IMR-90 (cell line): ENCODE measurements around the gene ST6GALNAC3. TPM values are rescaled to one million over a fixed set of nuclear protein-coding genes. Genes with fewer than 3 reads are reported as not detected.
A peak's percentile ranks its signal among the peaks of the same experiment; 100 is the strongest.

Source experiments
- ATAC-seq: fragments of 200-7000 bp; cut with Tn5 transposase; 2 replicates; pipeline ENCODE4 v1.9.1; 2020; ENCODE audit warnings: low read depth, mild to moderate bottlenecking, moderate library complexity
- BruUV-seq: library from RNA; stranded (reverse); fragments of 400-500 nt; replicated peaks from 2 replicates; lab custom pipeline; 2021; lab: Mats Ljungman, UMichigan
- CTCF ChIA-PET: fragments of 300-600 bp; formaldehyde crosslinking; extraction: SDS; loops from one replicate; lab custom pipeline; 2021; ENCODE audit warnings: antibody characterized with exemption; lab: Yijun Ruan, JAX
- POLR2A ChIA-PET: fragments of 300-600 bp; sonication (Branson Sonifier 250); formaldehyde crosslinking; loops from one replicate; lab custom pipeline; 2022; ENCODE audit warnings: antibody characterized with exemption; ENCODE audit not compliant: unreplicated experiment; lab: Charles Lee
- DNase-seq: peaks from one replicate; pipeline ENCODE4 v3.0.0; 2013
- H2AFZ ChIP-seq: replicated peaks from 2 replicates; pipeline ENCODE3; 2013; ENCODE audit warnings: low read length, mild to moderate bottlenecking; ENCODE audit not compliant: poor library complexity
- H2AK5ac ChIP-seq: 2 replicates; pipeline ENCODE4 v1.6.1; 2013; ENCODE audit warnings: low read depth, low read length, inconsistent platforms
- H2AK9ac ChIP-seq: replicated peaks from 2 replicates; pipeline ENCODE3; 2013; ENCODE audit warnings: mild to moderate bottlenecking, low read depth, low read length, moderate library complexity; ENCODE audit not compliant: poor library complexity
- H2BK120ac ChIP-seq: 2 replicates; pipeline ENCODE4 v1.6.1; 2013; ENCODE audit warnings: low read depth, low read length, inconsistent platforms
- H2BK15ac ChIP-seq: 3 replicates; pipeline ENCODE4 v1.6.1; 2013; ENCODE audit warnings: low read depth, low read length, inconsistent platforms
- H2BK20ac ChIP-seq: 2 replicates; pipeline ENCODE4 v1.6.1; 2013; ENCODE audit warnings: low read depth, mild to moderate bottlenecking, inconsistent platforms, low read length, moderate library complexity
- H2BK5ac ChIP-seq: 2 replicates; pipeline ENCODE4 v1.6.1; 2013; ENCODE audit warnings: mild to moderate bottlenecking, low read depth, low read length, inconsistent platforms; ENCODE audit not compliant: poor library complexity, severe bottlenecking
- H3K14ac ChIP-seq: replicated peaks from 2 replicates; pipeline ENCODE4 v1.6.1; 2013; ENCODE audit warnings: low read depth, low read length, inconsistent platforms
- H3K18ac ChIP-seq: 2 replicates; pipeline ENCODE4 v1.6.1; 2013; ENCODE audit warnings: low read depth, low read length, control low read depth
- H3K23ac ChIP-seq: 2 replicates; pipeline ENCODE4 v1.6.1; 2013; ENCODE audit warnings: low read depth, low read length, inconsistent platforms
- H3K27ac ChIP-seq: 2 replicates; pipeline ENCODE4 v1.5.1; 2013; ENCODE audit warnings: mild to moderate bottlenecking, control low read depth, low read length; ENCODE audit not compliant: insufficient read depth
- H3K27me3 ChIP-seq: 2 replicates; pipeline ENCODE4 v1.6.1; 2013; ENCODE audit warnings: low read length; ENCODE audit not compliant: control insufficient read depth, insufficient read depth
- H3K36me3 ChIP-seq: 2 replicates; pipeline ENCODE4 v1.6.1; 2013; ENCODE audit warnings: low read length, mixed read lengths; ENCODE audit not compliant: control insufficient read depth, insufficient read depth
- H3K4ac ChIP-seq: 2 replicates; pipeline ENCODE4 v1.6.1; 2013; ENCODE audit warnings: low read depth, low read length, inconsistent platforms
- H3K4me1 ChIP-seq: 2 replicates; pipeline ENCODE4 v1.6.1; 2013; ENCODE audit warnings: low read length, mixed read lengths; ENCODE audit not compliant: control insufficient read depth, insufficient read depth
- H3K4me2 ChIP-seq: 2 replicates; pipeline ENCODE4 v1.6.1; 2013; ENCODE audit warnings: low read depth, mild to moderate bottlenecking, control low read depth, low read length, moderate library complexity
- H3K4me3 ChIP-seq: 2 replicates; pipeline ENCODE4 v1.5.1; 2013; ENCODE audit warnings: low read depth, mild to moderate bottlenecking, control low read depth, low read length, moderate library complexity; ENCODE audit not compliant: insufficient read depth
- H3K56ac ChIP-seq: 2 replicates; pipeline ENCODE4 v1.6.1; 2013; ENCODE audit warnings: low read length, inconsistent platforms; ENCODE audit not compliant: insufficient read depth; ENCODE audit errors: extremely low read depth
- H3K79me1 ChIP-seq, 2 experiments: 2 replicates each; pipeline ENCODE4 v1.6.1; 2013; ENCODE audit warnings: low read length in 2 of 2, inconsistent platforms in 1 of 2, low read depth in 1 of 2
- H3K9ac ChIP-seq: 2 replicates; pipeline ENCODE4 v1.6.1; 2013; ENCODE audit warnings: low read depth, low read length, control low read depth
- H3K9me1 ChIP-seq: 2 replicates; pipeline ENCODE4 v1.6.1; 2013; ENCODE audit warnings: low read length, inconsistent platforms; ENCODE audit not compliant: insufficient read depth
- H3K9me3 ChIP-seq: 2 replicates; pipeline ENCODE4 v1.6.1; 2013; ENCODE audit warnings: low read length; ENCODE audit not compliant: control insufficient read depth, insufficient read depth
- H4K20me1 ChIP-seq: 2 replicates; pipeline ENCODE4 v1.6.1; 2013; ENCODE audit warnings: low read length, inconsistent platforms; ENCODE audit not compliant: insufficient read depth
- H4K5ac ChIP-seq: 2 replicates; pipeline ENCODE4 v1.6.1; 2013; ENCODE audit warnings: mild to moderate bottlenecking, low read depth, low read length, control low read depth
- H4K8ac ChIP-seq, 2 experiments: 2 replicates each; pipeline ENCODE4 v1.6.1; 2013; ENCODE audit warnings: low read depth in 2 of 2, low read length in 2 of 2, control low read depth in 1 of 2, inconsistent platforms in 1 of 2
- H4K91ac ChIP-seq: 2 replicates; pipeline ENCODE4 v1.6.1; 2013; ENCODE audit warnings: low read depth, low read length, inconsistent platforms; ENCODE audit not compliant: insufficient read depth
- CTCF ChIP-seq: conservative IDR thresholded peaks from 2 replicates; pipeline ENCODE4 v1.5.1; 2012; ENCODE audit warnings: mild to moderate bottlenecking, low read depth, low read length, improper control_type of control experiment
- ELK1 ChIP-seq: fragments of 150-350 bp; IDR thresholded peaks from 2 replicates; pipeline ENCODE4 v1.6.1; 2016; ENCODE audit warnings: low read depth, mild to moderate bottlenecking, low read length, moderate library complexity, borderline replicate concordance
- FOS ChIP-seq: fragments of 150-350 bp; IDR thresholded peaks from 2 replicates; pipeline ENCODE4 v1.6.1; 2016; ENCODE audit warnings: low read depth, low read length
- MAZ ChIP-seq: IDR thresholded peaks from 2 replicates; pipeline ENCODE4 v1.6.1; 2012; ENCODE audit warnings: low read depth, mild to moderate bottlenecking, low read length, improper control_type of control experiment, moderate library complexity, borderline replicate concordance
- MXI1 ChIP-seq: IDR thresholded peaks from 2 replicates; pipeline ENCODE4 v1.6.1; 2012; ENCODE audit warnings: low read depth, mild to moderate bottlenecking, low read length, moderate library complexity, borderline replicate concordance
- POLR2A ChIP-seq: IDR thresholded peaks from 2 replicates; pipeline ENCODE4 v1.6.1; 2012; ENCODE audit warnings: mild to moderate bottlenecking, low read depth, low read length
- RCOR1 ChIP-seq: IDR thresholded peaks from 2 replicates; pipeline ENCODE4 v1.6.1; 2012; ENCODE audit warnings: mild to moderate bottlenecking, low read length, improper control_type of control experiment; ENCODE audit not compliant: insufficient replicate concordance
- RFX5 ChIP-seq: IDR thresholded peaks from 2 replicates; pipeline ENCODE4 v1.8.0; 2012; ENCODE audit warnings: low read depth, mild to moderate bottlenecking, low read length, moderate library complexity
- WGBS, 2 experiments: methylation state at CpG; one replicate each; pipeline versions ENCODE4 v1.1.5 to v1.1.7; 2013; ENCODE audit warnings: missing lambda C conversion rate in 2 of 2; ENCODE audit not compliant: insufficient read length in 1 of 2; ENCODE audit errors: extremely low coverage in 2 of 2; 5-methylcytosine and 5-hydroxymethylcytosine counted together
- dilution Hi-C: fragments of 300-500 bp; cut with HindIII; formaldehyde crosslinking; loops from one replicate; pipeline ENCODE4 v1.14.3; 2018; ENCODE audit warnings: low sequenced_read_pairs; ENCODE audit not compliant: unreplicated experiment
- in situ Hi-C: fragments of 300-500 bp; cut with MboI; formaldehyde crosslinking; loops from 3 replicates; pipeline ENCODE4 v1.14.3; 2019; ENCODE audit warnings: low sequenced_read_pairs, inconsistent platforms, mixed read lengths
- intact Hi-C: fragments of 100-400 bp; cut with micrococcal nuclease; formaldehyde crosslinking; loops from 2 replicates; pipeline ENCODE4 v1.10.0; 2022
- polyA plus RNA-seq, 3 experiments: library from polyadenylated mRNA; depleted of rRNA; stranded (reverse); fragments of >200 nt; gene quantifications; 2 replicates each; pipeline ENCODE4 v1.2.3, GENCODE V29; 2012; ENCODE audit warnings: low replicate concordance in 1 of 3
- total RNA-seq: library from RNA; depleted of rRNA; stranded (reverse); fragments of >200 nt; gene quantifications from 2 replicates; pipeline ENCODE4 v1.2.3, GENCODE V29; 2012

ST6GALNAC3 gene
- total and polyA plus RNA-seq, 2 of the 4 experiments (the other 2 are of a cell fraction): 0.65 to 1.3 TPM

DNA sequence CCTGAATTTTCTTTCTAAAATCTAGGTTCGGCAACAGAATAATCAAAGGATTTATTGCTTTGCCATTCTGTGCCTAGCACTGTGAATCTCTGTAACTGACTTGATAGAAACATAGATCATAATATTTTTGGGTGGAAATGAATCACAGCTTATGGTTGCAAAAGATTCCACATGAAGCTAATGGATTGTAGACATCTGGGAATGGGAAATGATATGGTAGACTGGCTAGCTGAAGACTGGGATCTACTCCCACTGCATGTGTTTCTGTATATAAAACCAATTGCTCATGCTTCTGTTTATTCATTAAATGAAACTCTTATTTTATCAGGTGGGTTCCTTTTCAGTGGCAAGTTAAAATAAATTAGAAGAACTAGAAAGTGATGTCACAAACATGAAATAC lies 395.6 kb downstream of the ST6GALNAC3 start:
- intact Hi-C loops (no loop called here), dilution Hi-C loops (no loop called here), in situ Hi-C loops (no loop called here)
- Histone ChIP-seq H3K56ac (no peak overlapping the region), H4K8ac (no peak overlapping the region), H4K20me1 (no peaks in the 10 kb centered on the region), H3K9me1 (no peaks in the 10 kb centered on the region), H2AK9ac (no peak overlapping the region), H3K23ac (no peak overlapping the region), H3K4me2 (no peak overlapping the region), H2BK5ac (no peak overlapping the region), H4K5ac (no peak overlapping the region), H3K4me3 (no peak overlapping the region), H3K79me1 (no peaks in the 10 kb centered on the region), H3K9me3 (no peaks in the 10 kb centered on the region), H2BK120ac (no peak overlapping the region), H2BK15ac (no peak overlapping the region), H2AFZ (no peak overlapping the region), H3K36me3 (no peaks in the 10 kb centered on the region), H3K9ac (no peak overlapping the region), H3K27ac (no peak overlapping the region), H3K27me3 (no peaks in the 10 kb centered on the region), H3K14ac (no peak overlapping the region), H3K18ac (no peak overlapping the region), H3K4ac (no peak overlapping the region), H4K91ac (no peak overlapping the region), H2BK20ac (no peak overlapping the region), H2AK5ac (no peak overlapping the region), H3K4me1 (no peaks in the 10 kb centered on the region)
- ATAC-seq (no peak), DNase-seq (peak; percentile 29)
- TF ChIP-seq RCOR1 (no peak), POLR2A (no peak), FOS (no peak), MAZ (no peak), ELK1 (no peak), CTCF (no peak), RFX5 (no peak), MXI1 (no peak)
- no CpG with 5 or more reads among the region's 1 CpG for WGBS, 2 experiments
- POLR2A ChIA-PET: no interaction called here
- no TSS peak for BruUV-seq
- CTCF ChIA-PET: no interaction called here
